Measurements from ENCODE around the gene MTHFSD. TPM values are rescaled to one million over a fixed set of nuclear protein-coding genes. Genes with fewer than 3 reads are reported as not detected.

MTHFSD gene
- total RNA-seq, 1 experiment from 2014 or later, result 18.8 TPM

GRCh38 chr16:86562356-86562755 is 7.3 kb upstream of the MTHFSD start:
- H3K36me3 ChIP-seq (ENCODE audit: insufficient read depth, low read length), result no peaks in the 10 kb centered on the region
- H4K20me1 ChIP-seq (ENCODE audit: insufficient read depth, low read depth, low read length), result no peaks in the 10 kb centered on the region
- H3K4me2 ChIP-seq (ENCODE audit: low read depth, low read length, poor library complexity, severe bottlenecking), result no peak overlapping the region
- no peaks in the 10 kb centered on the region for H3K4me1 ChIP-seq (ENCODE audit: low read length)
- no peak for DNase-seq
- no peak overlapping the region for H3K9ac ChIP-seq (ENCODE audit: low read length)
- no peaks in the 10 kb centered on the region for H3K9me2 ChIP-seq (replicated peaks; ENCODE audit: insufficient read depth, low read length)
- H3K27ac ChIP-seq (ENCODE audit: low read length), result no peak overlapping the region
- no peaks in the 10 kb centered on the region for H3K27me3 ChIP-seq (ENCODE audit: low read length)
- no peak overlapping the region for H3K4me3 ChIP-seq (ENCODE audit: low read length)
- no peak overlapping the region for H2AFZ ChIP-seq (ENCODE audit: low read length)
- H3K9me3 ChIP-seq (ENCODE audit: low read length), result no peaks in the 10 kb centered on the region
- no peaks in the 10 kb centered on the region for H3K79me2 ChIP-seq (ENCODE audit: low read length)

- Histone ChIP-seq H3K27ac (ENCODE audit: low read length) (no peak overlapping the region), H3K4me2 (ENCODE audit: low read depth, low read length, poor library complexity, severe bottlenecking) (no peak overlapping the region), H3K79me2 (ENCODE audit: low read length) (peaks cover under 1% of the 10 kb centered on the region), H3K4me3 (ENCODE audit: low read length) (no peak overlapping the region), H4K20me1 (ENCODE audit: insufficient read depth, low read depth, low read length) (no peaks in the 10 kb centered on the region), H3K36me3 (ENCODE audit: insufficient read depth, low read length) (no peaks in the 10 kb centered on the region), H3K4me1 (ENCODE audit: low read length) (peaks cover 7% of the 10 kb centered on the region), H3K9me3 (ENCODE audit: low read length) (no peaks in the 10 kb centered on the region), H2AFZ (ENCODE audit: low read length) (no peak overlapping the region), H3K9ac (ENCODE audit: low read length) (no peak overlapping the region), H3K27me3 (ENCODE audit: low read length) (no peaks in the 10 kb centered on the region), H3K9me2 (replicated peaks; ENCODE audit: insufficient read depth, low read length) (no peaks in the 10 kb centered on the region)
- no peak for DNase-seq
These were observed 4.8 kb upstream of the MTHFSD start for GRCh38 chr16:86559802-86560305.

GRCh38 chr16:86558355-86559193 is 3.5 kb upstream of the MTHFSD start:
- Histone ChIP-seq H2AFZ (ENCODE audit: low read length) (no peak overlapping the region), H3K9ac (ENCODE audit: low read length) (no peak overlapping the region), H4K20me1 (ENCODE audit: insufficient read depth, low read depth, low read length) (no peaks in the 10 kb centered on the region), H3K9me2 (replicated peaks; ENCODE audit: insufficient read depth, low read length) (no peaks in the 10 kb centered on the region), H3K36me3 (ENCODE audit: insufficient read depth, low read length) (no peaks in the 10 kb centered on the region), H3K4me1 (ENCODE audit: low read length) (peaks cover 12% of the 10 kb centered on the region), H3K27ac (ENCODE audit: low read length) (no peak overlapping the region), H3K4me3 (ENCODE audit: low read length) (no peak overlapping the region), H3K27me3 (ENCODE audit: low read length) (no peaks in the 10 kb centered on the region), H3K9me3 (ENCODE audit: low read length) (no peaks in the 10 kb centered on the region), H3K4me2 (ENCODE audit: low read depth, low read length, poor library complexity, severe bottlenecking) (no peak overlapping the region), H3K79me2 (ENCODE audit: low read length) (peaks cover 11% of the 10 kb centered on the region)
- DNase-seq, result no peak

GRCh38 chr16:86557587-86557986 is 2.6 kb upstream of the MTHFSD start:
- Histone ChIP-seq H3K79me2 (ENCODE audit: low read length) (peaks cover 11% of the 10 kb centered on the region), H3K27me3 (ENCODE audit: low read length) (no peaks in the 10 kb centered on the region), H3K9me2 (replicated peaks; ENCODE audit: insufficient read depth, low read length) (no peaks in the 10 kb centered on the region), H3K9me3 (ENCODE audit: low read length) (no peaks in the 10 kb centered on the region), H4K20me1 (ENCODE audit: insufficient read depth, low read depth, low read length) (no peaks in the 10 kb centered on the region), H3K4me1 (ENCODE audit: low read length) (peaks cover 12% of the 10 kb centered on the region), H3K36me3 (ENCODE audit: insufficient read depth, low read length) (no peaks in the 10 kb centered on the region), H3K9ac (ENCODE audit: low read length) (no peak overlapping the region), H3K27ac (ENCODE audit: low read length) (no peak overlapping the region), H3K4me2 (ENCODE audit: low read depth, low read length, poor library complexity, severe bottlenecking) (no peak overlapping the region), H3K4me3 (ENCODE audit: low read length) (no peak overlapping the region), H2AFZ (ENCODE audit: low read length) (no peak overlapping the region)
- no peak for DNase-seq

- no peak overlapping the region for H2AFZ ChIP-seq (ENCODE audit: low read length)
These were observed 1.5 kb upstream of the MTHFSD start for GRCh38 chr16:86556576-86556975.

GRCh38 chr16:86555704-86556075 is 655 bp upstream of the MTHFSD start:
- Histone ChIP-seq H3K27ac (ENCODE audit: low read length) (no peak overlapping the region), H3K27me3 (ENCODE audit: low read length) (no peaks in the 10 kb centered on the region), H3K36me3 (ENCODE audit: insufficient read depth, low read length) (no peaks in the 10 kb centered on the region), H3K9ac (ENCODE audit: low read length) (peak overlapping the region; percentile 96), H3K4me3 (ENCODE audit: low read length) (peak overlapping the region; percentile 93), H3K9me2 (replicated peaks; ENCODE audit: insufficient read depth, low read length) (no peaks in the 10 kb centered on the region), H4K20me1 (ENCODE audit: insufficient read depth, low read depth, low read length) (no peaks in the 10 kb centered on the region), H3K9me3 (ENCODE audit: low read length) (no peaks in the 10 kb centered on the region), H3K4me1 (ENCODE audit: low read length) (peaks cover 12% of the 10 kb centered on the region), H3K79me2 (ENCODE audit: low read length) (peaks cover 11% of the 10 kb centered on the region), H2AFZ (ENCODE audit: low read length) (no peak overlapping the region), H3K4me2 (ENCODE audit: low read depth, low read length, poor library complexity, severe bottlenecking) (peak overlapping the region; percentile 72)
- no peak for DNase-seq

More at GRCh38 chr16:86556576-86556975, 1.5 kb upstream of the MTHFSD start:
- Histone ChIP-seq H3K79me2 (ENCODE audit: low read length) (peaks cover 11% of the 10 kb centered on the region), H3K9ac (ENCODE audit: low read length) (no peak overlapping the region), H3K4me3 (ENCODE audit: low read length) (no peak overlapping the region), H3K9me3 (ENCODE audit: low read length) (no peaks in the 10 kb centered on the region), H4K20me1 (ENCODE audit: insufficient read depth, low read depth, low read length) (no peaks in the 10 kb centered on the region), H3K4me1 (ENCODE audit: low read length) (peaks cover 12% of the 10 kb centered on the region), H3K27me3 (ENCODE audit: low read length) (no peaks in the 10 kb centered on the region), H3K9me2 (replicated peaks; ENCODE audit: insufficient read depth, low read length) (no peaks in the 10 kb centered on the region), H3K36me3 (ENCODE audit: insufficient read depth, low read length) (no peaks in the 10 kb centered on the region), H3K27ac (ENCODE audit: low read length) (no peak overlapping the region), H3K4me2 (ENCODE audit: low read depth, low read length, poor library complexity, severe bottlenecking) (no peak overlapping the region)
- DNase-seq, result no peak

- Histone ChIP-seq H3K79me2 (ENCODE audit: low read length) (peaks cover 11% of the 10 kb centered on the region), H3K36me3 (ENCODE audit: insufficient read depth, low read length) (no peaks in the 10 kb centered on the region), H3K27ac (ENCODE audit: low read length) (no peak overlapping the region; the same call in 1 of the 2 replicates), H3K9me3 (ENCODE audit: low read length) (no peaks in the 10 kb centered on the region), H3K9me2 (replicated peaks; ENCODE audit: insufficient read depth, low read length) (no peaks in the 10 kb centered on the region), H4K20me1 (ENCODE audit: insufficient read depth, low read depth, low read length) (no peaks in the 10 kb centered on the region), H3K27me3 (ENCODE audit: low read length) (no peaks in the 10 kb centered on the region), H3K9ac (ENCODE audit: low read length) (peak overlapping the region; percentile 96), H3K4me1 (ENCODE audit: low read length) (peaks cover 12% of the 10 kb centered on the region), H3K4me3 (ENCODE audit: low read length) (peak overlapping the region; percentile 93), H2AFZ (ENCODE audit: low read length) (peak overlapping the region; percentile 31; the same call in 1 of the 2 replicates), H3K4me2 (ENCODE audit: low read depth, low read length, poor library complexity, severe bottlenecking) (peak overlapping the region; percentile 72)
- DNase-seq, result no peak
These were observed 477 bp downstream of the MTHFSD start for GRCh38 chr16:86554599-86554916.

- Histone ChIP-seq H3K4me2 (ENCODE audit: low read depth, low read length, poor library complexity, severe bottlenecking) (no peak overlapping the region), H3K27me3 (ENCODE audit: low read length) (no peaks in the 10 kb centered on the region), H3K27ac (ENCODE audit: low read length) (no peak overlapping the region), H3K9me2 (replicated peaks; ENCODE audit: insufficient read depth, low read length) (no peaks in the 10 kb centered on the region), H4K20me1 (ENCODE audit: insufficient read depth, low read depth, low read length) (no peaks in the 10 kb centered on the region), H3K4me1 (ENCODE audit: low read length) (peaks cover 12% of the 10 kb centered on the region), H3K9me3 (ENCODE audit: low read length) (no peaks in the 10 kb centered on the region), H3K9ac (ENCODE audit: low read length) (no peak overlapping the region), H2AFZ (ENCODE audit: low read length) (no peak overlapping the region), H3K36me3 (ENCODE audit: insufficient read depth, low read length) (no peaks in the 10 kb centered on the region), H3K79me2 (ENCODE audit: low read length) (peaks cover 11% of the 10 kb centered on the region), H3K4me3 (ENCODE audit: low read length) (no peak overlapping the region)
- no peak for DNase-seq
These were observed 1.7 kb downstream of the MTHFSD start for GRCh38 chr16:86553356-86553755.

Data from Karpas-422 (cell line).